Mucosa of stomach (tissue), 1 donor: ENCODE results near the gene TSFM.

Experiments
- H3K27me3 ChIP-seq: one replicate; pipeline ENCODE4 v1.7.0; 2013; ENCODE audit warnings: mild to moderate bottlenecking, low read length; ENCODE audit not compliant: control insufficient read depth, insufficient read depth
- H3K36me3 ChIP-seq: one replicate; pipeline ENCODE4 v1.7.0; 2013; ENCODE audit warnings: low read length; ENCODE audit not compliant: control insufficient read depth, insufficient read depth
- H3K4me1 ChIP-seq: one replicate; pipeline ENCODE4 v1.7.0; 2013; ENCODE audit warnings: mild to moderate bottlenecking, low read length; ENCODE audit not compliant: control insufficient read depth, insufficient read depth
- H3K4me3 ChIP-seq: one replicate; pipeline ENCODE4 v1.7.0; 2013; ENCODE audit warnings: low read length
- H3K9ac ChIP-seq: one replicate; pipeline ENCODE4 v1.7.0; 2013; ENCODE audit warnings: mild to moderate bottlenecking, low read length, moderate library complexity
- H3K9me3 ChIP-seq: one replicate; pipeline ENCODE4 v1.7.0; 2013; ENCODE audit warnings: mild to moderate bottlenecking, low read length, moderate library complexity; ENCODE audit not compliant: control insufficient read depth
- donor health status: Pancreatic carcinoma.

The TSFM gene

DNA sequence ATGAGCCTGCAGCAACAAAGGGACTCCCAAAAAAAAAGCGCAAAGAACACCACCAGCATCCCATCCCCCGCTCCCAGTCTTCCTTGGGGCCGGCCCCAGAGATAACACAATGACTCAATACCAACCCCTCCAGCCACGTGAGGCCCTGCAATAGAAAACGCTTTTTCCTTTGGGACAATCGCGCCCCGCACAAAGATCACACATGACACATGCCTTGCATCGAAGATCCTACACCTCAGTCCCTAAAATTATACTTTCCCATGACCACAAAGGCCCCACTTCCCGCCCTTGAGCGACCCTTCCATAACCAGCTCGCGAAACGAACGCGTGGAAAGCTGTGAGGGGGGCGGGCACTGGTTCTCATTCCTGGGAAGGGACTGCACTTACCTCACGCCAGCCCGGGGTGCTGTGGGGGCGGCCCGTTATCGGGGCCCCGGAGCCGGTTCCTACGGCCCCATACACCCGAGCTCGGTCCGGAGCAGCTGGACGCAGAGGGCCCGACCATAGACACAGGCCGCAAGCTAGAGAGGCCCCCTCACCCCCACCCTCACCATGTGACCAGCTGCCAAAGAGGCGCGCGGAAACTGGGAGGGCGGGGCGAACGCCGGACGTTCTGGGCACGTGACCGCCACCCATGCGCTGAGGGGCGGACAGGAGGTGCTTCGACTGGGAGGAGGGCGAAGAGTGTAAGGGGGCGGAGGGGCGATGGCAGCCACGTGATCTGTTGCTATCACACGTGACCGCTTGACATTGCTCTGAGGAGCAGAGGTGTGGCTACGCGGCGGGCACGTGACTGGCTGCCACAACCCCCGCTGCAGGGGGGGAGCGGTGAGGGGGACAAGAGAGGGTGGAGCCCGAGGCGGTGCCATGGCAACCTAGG lies 30.6 kb upstream of the TSFM start, which contains the start of gene CDK4:
Gene CDK4, minus strand, starts transcription at position 523 of the 880 bp plus-strand sequence. CDS start 593 bp downstream, outside the sequence.
- peaks cover 29% of the 10 kb centered on the region for H3K4me1 ChIP-seq
- H3K9me3 ChIP-seq, result no peaks in the 10 kb centered on the region
- H3K36me3 ChIP-seq, result no peaks in the 10 kb centered on the region
- H3K27me3 ChIP-seq, result no peaks in the 10 kb centered on the region
- peak within 1 kb of the TSS; percentile 74 for H3K9ac ChIP-seq
- H3K4me3 ChIP-seq, result peak within 1 kb of the TSS; percentile 60

DNA sequence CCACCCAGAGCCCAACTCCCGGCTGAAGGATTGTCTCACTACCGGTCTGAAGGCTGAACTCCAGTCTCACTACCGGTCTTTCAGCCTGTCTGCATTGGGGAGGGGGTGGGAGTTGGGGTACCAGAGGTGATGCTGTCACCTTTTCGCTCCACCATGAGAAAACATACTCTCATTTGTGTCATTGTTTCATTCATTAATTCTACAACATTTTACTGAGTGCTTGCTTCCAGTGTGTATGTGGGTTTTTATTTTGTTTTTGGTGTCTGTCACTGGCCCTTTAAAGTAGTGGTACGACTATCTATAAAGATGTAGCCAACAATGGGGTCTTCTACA lies 30.0 kb upstream of the TSFM start:
- H3K4me1 ChIP-seq, result peaks cover 29% of the 10 kb centered on the region

GRCh38 chr12:57753756-57754337 lies 28.7 kb upstream of the TSFM start:
- Histone ChIP-seq H3K9ac (no peak overlapping the region), H3K9me3 (no peaks in the 10 kb centered on the region), H3K27me3 (no peaks in the 10 kb centered on the region), H3K4me1 (peaks cover 29% of the 10 kb centered on the region), H3K36me3 (no peaks in the 10 kb centered on the region), H3K4me3 (no peak overlapping the region)

More for the DNA sequence above, 30.0 kb upstream of the TSFM start:
- Histone ChIP-seq H3K9ac (peak overlapping the region; percentile 8), H3K27me3 (no peaks in the 10 kb centered on the region), H3K9me3 (no peaks in the 10 kb centered on the region), H3K36me3 (no peaks in the 10 kb centered on the region), H3K4me3 (no peak overlapping the region)

GRCh38 chr12:57754411-57755193 lies 28.0 kb upstream of the TSFM start, which contains the start of gene MARCHF9:
MARCHF9 (plus strand) TSS chr12:57755103; CDS start chr12:57755529, 426 bp downstream.
- H3K4me1 ChIP-seq, result peaks cover 29% of the 10 kb centered on the region
- H3K4me3 ChIP-seq, result no peak within 1 kb of the TSS
- H3K9me3 ChIP-seq, result no peaks in the 10 kb centered on the region

GRCh38 chr12:57755194-57755453 lies 27.5 kb upstream of the TSFM start:
- Histone ChIP-seq H3K9me3 (no peaks in the 10 kb centered on the region), H3K4me1 (peaks cover 29% of the 10 kb centered on the region)

More at GRCh38 chr12:57754411-57755193, 28.0 kb upstream of the TSFM start, which contains the start of gene MARCHF9:
- H3K36me3 ChIP-seq, result no peaks in the 10 kb centered on the region
- H3K9ac ChIP-seq, result peak within 1 kb of the TSS; percentile 64
- H3K27me3 ChIP-seq, result no peaks in the 10 kb centered on the region

DNA sequence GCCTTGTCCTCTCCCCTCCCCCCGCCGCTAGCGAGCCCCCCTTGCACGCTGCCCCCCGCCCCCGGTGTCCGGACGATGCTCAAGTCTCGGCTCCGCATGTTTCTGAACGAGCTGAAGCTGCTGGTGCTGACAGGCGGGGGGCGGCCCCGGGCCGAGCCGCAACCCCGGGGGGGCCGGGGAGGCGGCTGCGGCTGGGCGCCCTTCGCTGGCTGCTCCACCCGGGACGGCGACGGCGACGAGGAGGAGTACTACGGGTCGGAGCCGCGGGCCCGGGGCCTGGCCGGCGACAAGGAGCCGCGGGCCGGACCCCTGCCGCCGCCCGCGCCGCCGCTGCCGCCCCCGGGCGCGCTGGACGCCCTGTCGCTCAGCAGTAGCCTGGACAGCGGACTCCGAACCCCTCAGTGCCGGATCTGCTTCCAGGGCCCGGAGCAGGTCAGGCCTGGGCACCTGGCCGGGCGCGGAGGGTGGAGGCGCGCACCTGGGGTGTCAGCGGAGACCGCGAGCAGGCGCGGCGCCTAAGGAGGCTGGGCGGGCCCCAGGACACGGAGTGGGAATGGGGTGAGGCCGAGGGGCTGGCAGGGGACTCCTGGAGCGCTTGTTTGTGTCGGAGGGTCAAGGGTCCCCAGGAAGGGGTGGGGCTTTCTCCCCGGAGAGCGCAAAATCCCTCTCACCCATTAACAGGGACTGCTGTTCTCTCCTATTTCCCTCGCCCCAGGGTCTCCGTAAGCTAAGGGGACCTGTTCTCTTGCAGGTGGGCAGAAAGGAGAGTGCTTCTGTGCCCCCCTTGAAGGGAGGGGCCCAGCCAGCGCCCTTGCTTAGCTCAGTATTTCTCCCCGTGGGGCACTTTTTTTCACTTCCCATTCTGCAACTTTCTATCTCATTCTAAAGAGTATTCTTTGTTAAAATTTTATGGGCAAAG lies 26.9 kb upstream of the TSFM start:
- H3K4me1 ChIP-seq, result peaks cover 29% of the 10 kb centered on the region
- H3K36me3 ChIP-seq, result no peaks in the 10 kb centered on the region

More at GRCh38 chr12:57755194-57755453, 27.5 kb upstream of the TSFM start:
- Histone ChIP-seq H3K9ac (no peak overlapping the region), H3K4me3 (no peak overlapping the region), H3K36me3 (no peaks in the 10 kb centered on the region), H3K27me3 (no peaks in the 10 kb centered on the region)

DNA sequence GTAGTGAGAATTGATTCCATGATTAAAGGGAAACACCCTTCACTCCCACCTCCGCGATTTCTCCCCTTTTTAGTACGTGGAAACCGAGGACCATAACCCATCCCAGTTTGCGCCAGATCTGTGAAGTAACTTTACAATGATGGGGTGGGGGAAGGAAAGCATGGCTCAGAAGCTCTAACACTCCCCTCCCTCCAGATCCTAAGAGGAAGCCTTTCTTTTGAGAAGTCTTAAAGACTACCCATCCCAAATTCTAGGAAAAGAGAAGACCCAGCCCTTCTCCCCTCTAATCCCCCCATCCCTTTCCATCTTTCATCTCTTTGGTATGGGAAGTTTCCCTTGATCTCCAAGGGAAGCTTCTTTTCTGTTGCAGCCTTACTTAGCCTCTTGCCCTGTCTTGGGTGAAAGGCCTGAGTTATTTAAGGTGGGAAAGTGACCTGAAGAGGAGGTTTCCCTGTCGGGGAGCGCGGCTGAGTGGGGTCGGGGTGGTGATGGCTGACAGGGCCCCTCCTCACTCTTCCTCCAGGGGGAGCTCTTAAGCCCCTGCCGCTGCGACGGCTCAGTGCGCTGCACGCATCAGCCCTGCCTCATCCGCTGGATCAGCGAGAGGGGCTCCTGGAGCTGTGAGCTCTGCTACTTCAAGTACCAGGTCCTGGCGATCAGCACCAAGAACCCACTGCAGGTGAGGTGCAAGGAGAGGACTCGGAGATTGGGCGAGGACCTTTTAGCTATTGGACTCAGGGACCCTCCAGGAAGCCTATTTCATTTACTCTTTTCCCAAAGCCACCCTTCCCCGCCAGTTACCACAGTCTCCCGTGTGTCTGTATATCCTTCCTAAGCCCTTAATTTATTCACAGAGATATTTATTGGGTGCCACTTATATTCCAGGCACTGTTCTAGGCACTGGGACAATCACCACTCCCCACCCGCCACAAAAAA lies 25.9 kb upstream of the TSFM start:
- H3K4me3 ChIP-seq, result no peak overlapping the region
- peak overlapping the region; percentile 64 for H3K9ac ChIP-seq
- H3K4me1 ChIP-seq, result peaks cover 29% of the 10 kb centered on the region
- H3K36me3 ChIP-seq, result no peaks in the 10 kb centered on the region
- H3K27me3 ChIP-seq, result no peaks in the 10 kb centered on the region
- H3K9me3 ChIP-seq, result no peaks in the 10 kb centered on the region

More for the DNA sequence above, 26.9 kb upstream of the TSFM start:
- Histone ChIP-seq H3K4me3 (no peak overlapping the region), H3K9me3 (no peaks in the 10 kb centered on the region), H3K27me3 (no peaks in the 10 kb centered on the region), H3K9ac (peak overlapping the region; percentile 64)

- no peaks in the 10 kb centered on the region for H3K36me3 ChIP-seq
- no peaks in the 10 kb centered on the region for H3K27me3 ChIP-seq
- H3K9me3 ChIP-seq, result no peaks in the 10 kb centered on the region
- H3K9ac ChIP-seq, result no peak overlapping the region
- peaks cover 26% of the 10 kb centered on the region for H3K4me1 ChIP-seq
- no peak overlapping the region for H3K4me3 ChIP-seq
These were observed 24.8 kb upstream of the TSFM start for GRCh38 chr12:57757771-57758170.

DNA sequence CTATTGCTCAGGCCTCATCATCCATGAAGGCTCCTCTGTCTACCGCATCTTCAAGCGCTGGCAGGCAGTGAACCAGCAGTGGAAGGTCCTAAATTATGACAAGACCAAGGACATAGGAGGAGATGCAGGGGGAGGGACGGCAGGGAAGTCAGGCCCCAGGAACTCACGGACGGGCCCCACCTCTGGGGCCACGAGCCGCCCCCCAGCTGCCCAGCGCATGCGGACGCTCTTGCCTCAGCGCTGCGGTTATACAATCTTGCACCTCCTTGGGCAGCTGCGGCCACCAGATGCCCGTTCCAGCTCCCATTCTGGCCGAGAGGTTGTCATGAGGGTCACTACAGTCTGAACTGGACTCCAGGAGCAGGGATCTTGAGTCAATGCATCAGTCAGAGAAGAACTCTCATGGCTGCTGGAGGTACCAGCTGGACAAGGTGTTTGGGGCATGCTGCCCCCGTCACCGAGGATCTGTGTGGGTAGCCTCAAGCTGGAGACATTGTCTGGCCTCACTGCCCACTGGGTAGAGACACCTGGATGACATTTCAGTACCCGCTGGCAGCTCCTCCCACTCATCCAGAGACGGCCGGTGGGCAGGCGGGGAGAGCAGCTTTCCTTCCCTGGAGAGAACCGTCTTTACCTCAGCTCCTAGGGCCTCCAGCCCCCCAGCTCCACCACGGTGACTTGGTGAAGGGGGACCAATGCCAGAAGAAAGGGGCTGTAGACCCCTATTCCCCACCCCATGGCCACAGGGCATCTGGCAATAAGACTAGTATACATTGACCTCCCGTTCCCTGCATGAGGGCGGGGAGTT lies 23.8 kb upstream of the TSFM start:
- H3K36me3 ChIP-seq, result no peaks in the 10 kb centered on the region

GRCh38 chr12:57759360-57759980 lies 23.1 kb upstream of the TSFM start:
- Histone ChIP-seq H3K4me3 (no peak overlapping the region), H3K9me3 (no peaks in the 10 kb centered on the region), H3K9ac (no peak overlapping the region), H3K36me3 (no peaks in the 10 kb centered on the region), H3K27me3 (peaks cover 10% of the 10 kb centered on the region), H3K4me1 (peaks cover 13% of the 10 kb centered on the region)

More for the DNA sequence above, 23.8 kb upstream of the TSFM start:
- no peak overlapping the region for H3K4me3 ChIP-seq
- no peak overlapping the region for H3K9ac ChIP-seq
- H3K27me3 ChIP-seq, result peaks cover 2% of the 10 kb centered on the region
- H3K4me1 ChIP-seq, result peaks cover 19% of the 10 kb centered on the region
- H3K9me3 ChIP-seq, result no peaks in the 10 kb centered on the region
